Activated CD4-positive, alpha-beta T cell treated with anti-CD3 and anti-CD28 coated beads, Interleukin-2, amount 10 ng/mL, durations not matched to agents 7 days and 5 days (primary cell): ENCODE results near the gene SLC8A1. TPM values are rescaled to one million over a fixed set of nuclear protein-coding genes. Genes with fewer than 3 reads are reported as not detected.

Experiments used
- CTCF ChIA-PET: fragments of 350-600 bp; sonication (Branson Sonifier 250); formaldehyde crosslinking; loops from one replicate; lab custom pipeline; 2021; ENCODE audit warnings: antibody characterized with exemption; lab: Charles Lee
- POLR2A ChIA-PET: fragments of 350-600 bp; sonication (Branson Sonifier 250); formaldehyde crosslinking; loops from one replicate; lab custom pipeline; 2021; ENCODE audit warnings: antibody characterized with exemption; lab: Charles Lee
- DNase-seq: peaks from one replicate; pipeline ENCODE4 v3.0.0-alpha.2; 2020
- H3K27ac Mint-ChIP-seq: one replicate; pipeline ENCODE4 v1.8.0; 2021; ENCODE audit warnings: mild to moderate bottlenecking, moderate library complexity, mixed read lengths
- H3K27me3 Mint-ChIP-seq: one replicate; pipeline ENCODE4 v1.8.0; 2021; ENCODE audit warnings: mixed read lengths
- H3K36me3 Mint-ChIP-seq: one replicate; pipeline ENCODE4 v1.8.0; 2021; ENCODE audit warnings: low read depth, mixed read lengths
- H3K4me1 Mint-ChIP-seq: one replicate; pipeline ENCODE4 v1.8.0; 2021; ENCODE audit warnings: mixed read lengths
- H3K4me3 Mint-ChIP-seq: one replicate; pipeline ENCODE4 v1.8.0; 2021; ENCODE audit warnings: mild to moderate bottlenecking, moderate library complexity, mixed read lengths
- H3K9me3 Mint-ChIP-seq: one replicate; pipeline ENCODE4 v1.8.0; 2021; ENCODE audit warnings: mixed read lengths
- total RNA-seq, 2 experiments: library from RNA; stranded (reverse); gene quantifications; one replicate each; pipeline ENCODE4 v1.2.3, GENCODE V29; 2021

SLC8A1 gene
- total RNA-seq, 2 experiments from 2014 or later = 0.50 to 0.56 TPM

- H3K9me3 Mint-ChIP-seq = no peaks in the 10 kb centered on the region
- H3K4me3 Mint-ChIP-seq = no peak overlapping the region
- CTCF ChIA-PET = no interaction called here
- no peaks in the 10 kb centered on the region for H3K27me3 Mint-ChIP-seq
- no peak overlapping the region for H3K27ac Mint-ChIP-seq
- POLR2A ChIA-PET = no interaction called here
- no peaks in the 10 kb centered on the region for H3K36me3 Mint-ChIP-seq
- no peak for DNase-seq
- H3K4me1 Mint-ChIP-seq = no peaks in the 10 kb centered on the region
These were observed 194.4 kb downstream of the SLC8A1 start for GRCh38 chr2:40257340-40258134.

GRCh38 chr2:40256649-40257048 lies 195.2 kb downstream of the SLC8A1 start:
- Mint-ChIP-seq H3K4me1 (no peaks in the 10 kb centered on the region), H3K36me3 (no peaks in the 10 kb centered on the region), H3K27me3 (no peaks in the 10 kb centered on the region), H3K27ac (no peak overlapping the region), H3K9me3 (no peaks in the 10 kb centered on the region), H3K4me3 (no peak overlapping the region)
- CTCF ChIA-PET = no interaction called here
- DNase-seq = no peak
- POLR2A ChIA-PET = interaction anchor here (0.6 kb wide), 1 partner anchor 323 kb away, joined by 5 read pairs; no protein-coding TSS in a partner anchor

DNA sequence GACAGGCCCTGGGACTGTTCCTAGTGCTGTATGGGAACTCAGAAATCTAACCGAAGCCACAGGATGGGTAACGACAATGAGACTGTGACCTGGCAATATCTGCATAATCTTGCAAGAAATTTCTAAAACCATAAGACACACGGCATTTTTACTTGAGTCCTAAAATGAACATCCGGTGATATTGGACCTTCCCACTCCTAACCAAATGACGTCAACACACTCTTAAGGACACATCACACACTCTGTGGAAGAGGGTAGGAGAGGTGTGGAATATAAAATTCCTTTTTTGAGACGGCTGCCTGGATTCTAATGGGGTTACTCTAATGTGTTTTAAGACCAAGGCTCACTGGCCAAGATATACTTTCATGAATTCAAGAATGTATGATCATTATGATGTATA lies 195.9 kb downstream of the SLC8A1 start:
- no peaks in the 10 kb centered on the region for H3K4me1 Mint-ChIP-seq
- POLR2A ChIA-PET = no interaction called here
- H3K4me3 Mint-ChIP-seq = no peak overlapping the region
- DNase-seq = no peak
- no peak overlapping the region for H3K27ac Mint-ChIP-seq
- CTCF ChIA-PET = no interaction called here
- H3K36me3 Mint-ChIP-seq = no peaks in the 10 kb centered on the region
- no peaks in the 10 kb centered on the region for H3K9me3 Mint-ChIP-seq
- no peaks in the 10 kb centered on the region for H3K27me3 Mint-ChIP-seq

GRCh38 chr2:40255103-40255502 lies 196.8 kb downstream of the SLC8A1 start:
- no peak overlapping the region for H3K27ac Mint-ChIP-seq
- no peaks in the 10 kb centered on the region for H3K36me3 Mint-ChIP-seq
- no peaks in the 10 kb centered on the region for H3K9me3 Mint-ChIP-seq
- no peaks in the 10 kb centered on the region for H3K4me1 Mint-ChIP-seq
- no peak overlapping the region for H3K4me3 Mint-ChIP-seq
- H3K27me3 Mint-ChIP-seq = no peaks in the 10 kb centered on the region
- DNase-seq = no peak
- ChIA-PET CTCF (no interaction called here), POLR2A (no interaction called here)

- Mint-ChIP-seq H3K9me3 (no peaks in the 10 kb centered on the region), H3K27ac (no peak overlapping the region), H3K4me3 (no peak overlapping the region), H3K36me3 (no peaks in the 10 kb centered on the region), H3K27me3 (no peaks in the 10 kb centered on the region), H3K4me1 (no peaks in the 10 kb centered on the region)
- ChIA-PET POLR2A (no interaction called here), CTCF (no interaction called here)
- no peak for DNase-seq
These were observed 197.3 kb downstream of the SLC8A1 start for GRCh38 chr2:40254611-40255010.

DNA sequence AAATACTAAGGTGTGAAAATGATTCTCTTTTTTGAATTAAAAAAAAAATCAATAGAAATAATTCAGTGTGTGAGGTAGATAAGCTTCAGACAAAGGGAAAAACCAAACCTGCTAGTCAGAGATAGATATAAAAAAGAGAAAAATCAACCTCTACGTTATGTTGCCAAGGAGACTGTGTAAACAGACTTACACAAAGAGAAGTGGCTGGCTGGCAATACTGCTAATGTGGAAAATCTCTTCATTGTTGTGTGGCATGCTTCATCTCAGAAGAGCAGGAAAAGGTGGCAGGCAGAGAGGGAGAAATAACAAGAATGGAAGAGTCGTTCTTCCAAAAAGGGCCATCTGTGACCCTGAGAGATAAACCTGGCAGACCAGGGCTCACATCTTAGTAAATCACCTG lies 200.8 kb downstream of the SLC8A1 start:
- Mint-ChIP-seq H3K9me3 (no peaks in the 10 kb centered on the region), H3K36me3 (no peaks in the 10 kb centered on the region), H3K27me3 (no peaks in the 10 kb centered on the region), H3K27ac (no peak overlapping the region), H3K4me1 (no peaks in the 10 kb centered on the region), H3K4me3 (no peak overlapping the region)
- no peak for DNase-seq
- POLR2A ChIA-PET = no interaction called here
- CTCF ChIA-PET = no interaction called here

- H3K4me1 Mint-ChIP-seq = no peaks in the 10 kb centered on the region
- CTCF ChIA-PET = no interaction called here
- H3K27ac Mint-ChIP-seq = no peak overlapping the region
- no peaks in the 10 kb centered on the region for H3K9me3 Mint-ChIP-seq
- DNase-seq = no peak
- H3K36me3 Mint-ChIP-seq = no peaks in the 10 kb centered on the region
- POLR2A ChIA-PET = no interaction called here
- H3K27me3 Mint-ChIP-seq = no peaks in the 10 kb centered on the region
- H3K4me3 Mint-ChIP-seq = no peak overlapping the region
These were observed 202.3 kb downstream of the SLC8A1 start for GRCh38 chr2:40249577-40249976.

- CTCF ChIA-PET = no interaction called here
- POLR2A ChIA-PET = no interaction called here
- DNase-seq = no peak
- Mint-ChIP-seq H3K4me1 (no peaks in the 10 kb centered on the region), H3K9me3 (no peaks in the 10 kb centered on the region), H3K27ac (no peak overlapping the region), H3K36me3 (no peaks in the 10 kb centered on the region), H3K27me3 (no peaks in the 10 kb centered on the region), H3K4me3 (no peak overlapping the region)
These were observed 203.6 kb downstream of the SLC8A1 start for GRCh38 chr2:40248294-40248693.

DNA sequence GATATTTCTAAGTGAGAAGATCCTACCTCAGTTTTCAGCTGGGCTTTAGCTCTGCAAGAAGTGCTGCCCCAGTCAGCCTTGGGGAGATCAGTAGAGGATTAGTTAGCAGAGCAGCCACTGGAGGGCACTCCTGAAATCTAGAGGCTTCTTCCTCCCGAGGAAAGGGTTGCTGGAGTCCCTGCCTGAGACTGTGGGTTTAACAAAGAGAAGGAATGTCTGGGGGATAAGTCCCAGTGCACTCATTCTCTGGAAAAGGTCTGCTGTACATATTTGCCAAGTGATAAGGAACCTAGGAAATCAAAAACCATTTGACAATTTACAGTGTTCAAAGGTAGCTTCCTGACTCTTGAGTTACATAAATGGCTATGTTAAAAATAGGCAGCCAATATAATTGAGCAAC lies 207.2 kb downstream of the SLC8A1 start:
- Mint-ChIP-seq H3K36me3 (no peaks in the 10 kb centered on the region), H3K4me3 (no peak overlapping the region), H3K4me1 (no peaks in the 10 kb centered on the region), H3K9me3 (no peaks in the 10 kb centered on the region), H3K27ac (no peak overlapping the region), H3K27me3 (no peaks in the 10 kb centered on the region)
- peak; percentile 22 for DNase-seq
- ChIA-PET CTCF (no interaction called here), POLR2A (no interaction called here)

DNA sequence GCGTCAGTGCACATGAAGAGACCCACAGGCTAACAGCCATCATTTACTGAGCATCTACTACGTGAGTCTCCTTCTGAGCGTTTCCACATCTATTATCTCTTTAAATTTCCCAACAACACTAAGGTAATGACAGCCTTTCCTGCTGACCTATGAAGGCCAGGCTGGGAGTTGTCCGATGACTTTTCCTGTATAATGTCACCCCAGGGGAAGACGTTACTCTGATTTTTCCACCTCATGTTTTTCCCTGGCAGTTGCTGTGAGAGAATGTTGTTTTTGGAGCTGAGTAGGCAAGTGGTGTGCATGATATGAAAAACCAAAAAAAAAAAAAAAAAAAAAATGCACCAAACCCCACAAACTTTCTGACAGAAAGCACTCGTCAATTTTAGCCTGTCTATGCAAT lies 207.6 kb downstream of the SLC8A1 start:
- POLR2A ChIA-PET = no interaction called here
- Mint-ChIP-seq H3K4me3 (no peak overlapping the region), H3K27ac (no peak overlapping the region), H3K27me3 (no peaks in the 10 kb centered on the region), H3K4me1 (no peaks in the 10 kb centered on the region), H3K36me3 (no peaks in the 10 kb centered on the region), H3K9me3 (no peaks in the 10 kb centered on the region)
- CTCF ChIA-PET = no interaction called here
- no peak for DNase-seq

- no peaks in the 10 kb centered on the region for H3K27me3 Mint-ChIP-seq
- CTCF ChIA-PET = no interaction called here
- H3K9me3 Mint-ChIP-seq = no peaks in the 10 kb centered on the region
- H3K36me3 Mint-ChIP-seq = no peaks in the 10 kb centered on the region
- POLR2A ChIA-PET = no interaction called here
- H3K27ac Mint-ChIP-seq = no peak overlapping the region
- no peak for DNase-seq
- no peak overlapping the region for H3K4me3 Mint-ChIP-seq
- no peaks in the 10 kb centered on the region for H3K4me1 Mint-ChIP-seq
These were observed 208.2 kb downstream of the SLC8A1 start for GRCh38 chr2:40243581-40244187.

DNA sequence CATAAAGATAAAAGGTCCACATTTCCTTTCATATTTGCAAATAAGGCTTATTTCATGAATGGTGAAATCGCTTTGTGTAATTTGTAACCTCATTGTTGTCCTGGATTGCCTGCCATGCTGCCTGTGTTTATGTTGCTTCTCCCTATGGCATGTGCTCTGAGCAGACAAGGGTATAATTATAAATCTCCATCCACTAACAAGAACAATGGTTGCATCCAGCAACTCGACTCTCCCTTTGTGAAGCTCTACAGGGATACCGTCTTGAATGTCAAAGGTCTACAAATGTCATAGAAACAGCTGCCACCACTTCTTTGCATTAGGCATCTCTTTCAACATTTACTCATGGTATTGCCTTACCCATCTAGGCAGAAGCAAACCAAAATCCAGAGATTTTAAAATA lies 209.6 kb downstream of the SLC8A1 start:
- no peaks in the 10 kb centered on the region for H3K4me1 Mint-ChIP-seq
- DNase-seq = no peak
- H3K27me3 Mint-ChIP-seq = no peaks in the 10 kb centered on the region
- ChIA-PET POLR2A (no interaction called here), CTCF (no interaction called here)
- no peak overlapping the region for H3K27ac Mint-ChIP-seq
- H3K36me3 Mint-ChIP-seq = no peaks in the 10 kb centered on the region
- no peak overlapping the region for H3K4me3 Mint-ChIP-seq
- no peaks in the 10 kb centered on the region for H3K9me3 Mint-ChIP-seq

DNA sequence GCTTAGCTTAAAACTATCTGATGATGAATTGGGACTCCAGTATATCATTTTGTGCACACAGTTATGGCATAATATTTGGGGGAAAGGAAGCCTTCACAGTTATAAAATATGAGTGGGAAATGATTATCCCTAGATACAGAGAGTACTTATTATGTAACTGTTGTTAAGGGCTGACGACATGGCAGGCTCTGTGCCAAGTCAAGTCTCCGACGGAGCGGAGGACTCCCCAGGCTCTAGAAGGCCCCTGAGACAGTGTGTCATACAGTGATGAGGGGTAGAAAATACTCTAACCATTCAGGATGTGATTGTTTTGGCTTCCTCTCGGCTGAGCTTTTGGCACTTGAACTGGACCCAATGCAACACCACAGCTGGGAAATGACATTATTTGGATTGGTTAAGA lies 211.8 kb downstream of the SLC8A1 start:
- Mint-ChIP-seq H3K4me3 (no peak overlapping the region), H3K9me3 (no peaks in the 10 kb centered on the region), H3K27ac (no peak overlapping the region), H3K36me3 (no peaks in the 10 kb centered on the region), H3K4me1 (no peaks in the 10 kb centered on the region), H3K27me3 (no peaks in the 10 kb centered on the region)
- POLR2A ChIA-PET = no interaction called here
- CTCF ChIA-PET = no interaction called here
- no peak for DNase-seq
